ENCODE data around the gene MROH9. TPM values are rescaled to one million over a fixed set of nuclear protein-coding genes. Genes with fewer than 3 reads are reported as not detected.

Gene MROH9
- total RNA-seq, result 0.22 and 0.26 TPM in 2 replicates

DNA sequence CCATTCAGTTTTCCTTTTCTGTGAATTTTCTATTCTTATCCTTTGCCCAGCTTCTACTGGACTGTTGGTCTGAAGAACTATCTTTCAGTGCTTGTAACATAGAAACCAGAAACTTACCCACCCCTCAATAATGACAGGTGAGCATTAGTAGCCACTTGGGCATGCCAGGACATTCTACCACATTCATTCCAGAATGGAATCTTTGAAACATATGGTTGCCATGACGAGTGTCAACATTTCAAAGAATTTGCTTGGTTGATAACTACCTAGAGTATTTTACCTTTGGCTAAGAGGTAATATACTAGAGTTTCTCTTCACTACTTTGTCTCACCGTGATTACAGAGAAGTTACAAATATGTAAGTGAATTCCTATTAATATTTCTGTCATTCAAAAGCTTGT, at the start of gene MROH9:
TSS of gene MROH9 (plus strand) at position 304 of the 400 bp plus-strand sequence. CDS start 10,023 bp downstream, outside the sequence.

DNA sequence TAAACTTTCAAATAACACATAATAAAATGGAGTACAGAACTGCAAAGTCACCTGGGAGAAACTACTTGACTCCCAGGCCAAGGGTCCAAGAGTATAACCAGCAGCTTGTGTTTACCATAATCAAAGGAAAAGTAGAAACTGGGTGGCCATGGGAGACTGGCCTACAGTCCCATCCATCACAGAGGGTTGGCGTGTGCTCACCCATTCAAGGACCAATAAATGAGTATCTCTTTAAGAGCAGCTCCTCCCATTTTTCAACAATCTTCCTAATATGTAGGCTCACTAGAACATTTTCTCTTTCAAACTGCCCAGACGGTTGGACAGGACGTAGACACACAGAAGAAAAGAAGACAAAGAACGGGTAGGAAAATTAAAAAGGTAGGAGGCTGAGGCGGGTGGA, 155.3 kb downstream of the MROH9 start, which contains the start of gene FMO3:
TSS of gene FMO3 (plus strand) at position 302 of the 400 bp plus-strand sequence. CDS start 1,754 bp downstream, outside the sequence.

Small RNA genes lying within 50 kb of the gene (small RNA-seq; reads per million reads assigned to genes)
- gene MIR1295A, result not detected

Other genes starting within 250 kb of the MROH9 start
- gene FMO3, start 155.4 kb downstream of the MROH9 start, total RNA-seq, result 0.13 and 0.86 TPM in 2 replicates
- 1.2 and 3.6 TPM in 2 replicates for gene FMO2, start 249.8 kb downstream of the MROH9 start, total RNA-seq